ENCODE results near the gene TENT4A.

Gene TENT4A

GRCh38 chr5:6712142-6712576 lies 1.1 kb upstream of the TENT4A start:
- peak overlapping the region; percentile 76 for H3K4me3 ChIP-seq (ENCODE audit: low read depth, low read length)
- no peak for TF ChIP-seq CTCF (IDR thresholded peaks at IDR 0.05; ENCODE audit: low read depth, low read length)

- no peak for TF ChIP-seq CTCF (IDR thresholded peaks at IDR 0.05; ENCODE audit: low read depth, low read length)
- peak overlapping the region; percentile 76 for H3K4me3 ChIP-seq (ENCODE audit: low read depth, low read length)
These were observed 507 bp upstream of the TENT4A start for GRCh38 chr5:6712577-6713273.

- H3K4me3 ChIP-seq (ENCODE audit: low read depth, low read length), result peak overlapping the region; percentile 78
- no peak for TF ChIP-seq CTCF (IDR thresholded peaks at IDR 0.05; ENCODE audit: low read depth, low read length)
These were observed 1.2 kb downstream of the TENT4A start for GRCh38 chr5:6714226-6715041.

- H3K4me3 ChIP-seq (ENCODE audit: low read depth, low read length), result peak overlapping the region; percentile 78
- TF ChIP-seq CTCF (IDR thresholded peaks at IDR 0.05; ENCODE audit: low read depth, low read length), result no peak
These were observed 2.0 kb downstream of the TENT4A start for GRCh38 chr5:6715271-6715670.

GRCh38 chr5:6715758-6716628 lies 2.8 kb downstream of the TENT4A start:
- no peak for TF ChIP-seq CTCF (IDR thresholded peaks at IDR 0.05; ENCODE audit: low read depth, low read length)
- peak overlapping the region; percentile 78 for H3K4me3 ChIP-seq (ENCODE audit: low read depth, low read length)

- peak overlapping the region; percentile 78; the same call in 1 of the 2 replicates for H3K4me3 ChIP-seq (ENCODE audit: low read depth, low read length)
- no peak for TF ChIP-seq CTCF (IDR thresholded peaks at IDR 0.05; ENCODE audit: low read depth, low read length)
These were observed 3.5 kb downstream of the TENT4A start for GRCh38 chr5:6716629-6717149.

All from WI38 (cell line).